Measurements from ENCODE around the gene FAM199X.

DNA sequence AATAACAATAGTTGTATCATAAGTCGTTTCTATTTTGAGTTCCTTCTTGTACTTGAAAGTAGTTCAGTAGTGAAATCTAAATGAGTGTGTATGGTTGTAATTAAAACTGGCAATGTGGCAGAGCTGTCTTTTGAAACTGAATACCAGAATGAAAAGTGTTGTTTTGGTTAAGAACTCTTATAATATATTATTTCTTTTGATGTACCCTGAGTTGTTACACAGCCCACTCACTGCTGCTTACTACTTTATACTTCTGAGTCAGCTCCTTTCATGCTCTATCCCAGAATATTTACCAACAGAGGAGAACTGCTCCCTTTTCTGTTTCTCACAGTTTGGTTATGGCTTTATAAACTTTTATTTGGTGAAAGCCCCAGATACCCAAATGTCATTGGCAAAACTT lies 28.8 kb downstream of the FAM199X start:
- TF ChIP-seq EZH2 (IDR thresholded peaks at IDR 0.05; ENCODE audit: borderline replicate concordance, low read depth, low read length, poor library complexity, severe bottlenecking) (no peak), CTCF (conservative IDR thresholded peaks at IDR 0.05; ENCODE audit: low read depth, low read length) (no peak)
